Measurements from ENCODE around the gene ZBTB8OS.
A peak's percentile ranks its signal among the peaks of the same experiment; 100 is the strongest.
"Not testable (repeated sequence)": the region's sequence is repeated elsewhere in the genome, so short reads cannot be mapped to it uniquely, and the experiment has no call there.

Gene ZBTB8OS

GRCh38 chr1:32647308-32648134 is 2.8 kb downstream of the ZBTB8OS start:
- DNase-seq (ENCODE audit: low spot score), result no peak

GRCh38 chr1:32644426-32644825 is 5.9 kb downstream of the ZBTB8OS start:
- DNase-seq (ENCODE audit: low spot score), result no peak

- not testable (repeated sequence) for DNase-seq (ENCODE audit: low spot score)
Measured at GRCh38 chr1:32642292-32642827, 8.0 kb downstream of the ZBTB8OS start.

- DNase-seq (ENCODE audit: low spot score), result no peak
Measured at GRCh38 chr1:32639489-32640075, 10.8 kb downstream of the ZBTB8OS start.

- no peak for DNase-seq (ENCODE audit: low spot score)
Measured at GRCh38 chr1:32636914-32637645, 13.3 kb downstream of the ZBTB8OS start.

- no peak for DNase-seq (ENCODE audit: low spot score)
Measured at GRCh38 chr1:32635508-32636277, 14.7 kb downstream of the ZBTB8OS start.

GRCh38 chr1:32632829-32633228 is 17.5 kb downstream of the ZBTB8OS start:
- no peak for DNase-seq (ENCODE audit: low spot score)

- not testable (repeated sequence) for DNase-seq (ENCODE audit: low spot score)
Measured at GRCh38 chr1:32630173-32630572, 20.2 kb downstream of the ZBTB8OS start.

DNA sequence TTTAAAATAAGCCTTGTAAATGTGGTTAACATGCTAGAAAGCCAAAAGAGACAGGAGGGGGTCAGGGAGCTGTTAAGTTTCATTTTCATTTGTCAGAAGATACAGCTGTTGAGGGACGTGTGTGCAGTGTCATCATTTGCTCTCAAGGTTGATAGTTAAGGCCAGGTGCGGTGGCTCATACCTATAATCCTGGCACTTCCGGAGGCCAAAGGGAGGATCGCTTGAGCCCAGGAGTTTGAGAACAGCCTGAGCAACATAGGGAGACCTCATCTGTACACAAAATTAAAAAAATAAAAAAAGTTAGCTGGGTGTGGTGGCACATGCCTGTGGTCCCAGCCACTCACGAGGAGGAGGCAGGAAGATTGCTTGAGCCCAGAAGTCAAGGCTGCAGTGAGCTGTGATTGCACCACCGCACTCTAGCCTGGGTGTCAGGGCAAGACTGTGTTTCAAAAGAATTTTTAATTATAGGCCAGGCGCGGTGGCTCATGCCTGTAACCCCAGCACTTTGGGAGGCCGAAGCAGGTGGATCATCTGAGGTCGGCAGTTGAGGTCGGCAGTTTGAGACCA is 22.7 kb downstream of the ZBTB8OS start:
- no peak for DNase-seq (ENCODE audit: low spot score)

DNA sequence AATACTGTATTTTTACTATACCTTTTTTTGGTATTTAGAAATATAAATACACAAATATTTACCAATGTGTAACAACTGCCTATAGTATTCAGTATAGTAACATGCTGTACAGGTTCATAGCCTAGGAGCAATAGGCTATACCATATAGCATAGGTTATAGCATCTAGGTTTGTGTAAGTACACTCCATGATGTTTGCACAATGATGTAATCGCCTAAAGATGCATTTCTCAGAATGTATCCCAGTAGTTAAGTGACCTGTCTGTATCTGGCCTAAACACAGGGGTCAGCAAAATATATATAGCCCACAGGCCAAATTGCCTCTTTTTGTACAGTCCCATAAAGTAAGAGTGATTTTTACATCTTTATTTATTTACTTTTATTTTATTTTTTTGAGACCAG is 24.2 kb downstream of the ZBTB8OS start:
- no peak for DNase-seq (ENCODE audit: low spot score)

DNA sequence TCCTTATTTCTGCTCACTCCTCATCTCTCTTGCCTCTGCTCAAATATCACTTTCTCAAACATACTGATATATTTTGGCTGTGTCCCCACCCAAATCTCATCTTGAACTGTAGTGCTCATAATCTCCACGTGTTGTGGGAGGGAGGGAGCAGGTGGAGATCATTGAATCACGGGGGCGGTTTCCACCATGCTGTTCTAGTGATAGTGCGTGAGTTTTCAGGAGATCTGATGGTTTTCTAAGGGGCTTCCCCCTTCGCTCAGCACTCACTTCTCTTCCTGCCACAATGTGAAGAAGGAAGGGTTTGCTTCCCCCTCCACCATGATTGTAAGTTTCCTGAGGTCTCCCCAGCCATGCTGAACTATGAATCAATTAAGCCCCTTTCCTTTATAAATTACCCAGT is 26.6 kb downstream of the ZBTB8OS start:
- DNase-seq (ENCODE audit: low spot score), result no peak

- DNase-seq (ENCODE audit: low spot score), result no peak
Measured at GRCh38 chr1:32622806-32623681, 27.3 kb downstream of the ZBTB8OS start.

- DNase-seq (ENCODE audit: low spot score), result no peak
Measured at GRCh38 chr1:32622205-32622604, 28.1 kb downstream of the ZBTB8OS start.

GRCh38 chr1:32619701-32620485 is 30.5 kb downstream of the ZBTB8OS start:
- DNase-seq (ENCODE audit: low spot score), result no peak

GRCh38 chr1:32618673-32619221 is 31.6 kb downstream of the ZBTB8OS start:
- no peak for DNase-seq (ENCODE audit: low spot score)

- no peak for DNase-seq (ENCODE audit: low spot score)
Measured at GRCh38 chr1:32613472-32613871, 36.9 kb downstream of the ZBTB8OS start.

DNA sequence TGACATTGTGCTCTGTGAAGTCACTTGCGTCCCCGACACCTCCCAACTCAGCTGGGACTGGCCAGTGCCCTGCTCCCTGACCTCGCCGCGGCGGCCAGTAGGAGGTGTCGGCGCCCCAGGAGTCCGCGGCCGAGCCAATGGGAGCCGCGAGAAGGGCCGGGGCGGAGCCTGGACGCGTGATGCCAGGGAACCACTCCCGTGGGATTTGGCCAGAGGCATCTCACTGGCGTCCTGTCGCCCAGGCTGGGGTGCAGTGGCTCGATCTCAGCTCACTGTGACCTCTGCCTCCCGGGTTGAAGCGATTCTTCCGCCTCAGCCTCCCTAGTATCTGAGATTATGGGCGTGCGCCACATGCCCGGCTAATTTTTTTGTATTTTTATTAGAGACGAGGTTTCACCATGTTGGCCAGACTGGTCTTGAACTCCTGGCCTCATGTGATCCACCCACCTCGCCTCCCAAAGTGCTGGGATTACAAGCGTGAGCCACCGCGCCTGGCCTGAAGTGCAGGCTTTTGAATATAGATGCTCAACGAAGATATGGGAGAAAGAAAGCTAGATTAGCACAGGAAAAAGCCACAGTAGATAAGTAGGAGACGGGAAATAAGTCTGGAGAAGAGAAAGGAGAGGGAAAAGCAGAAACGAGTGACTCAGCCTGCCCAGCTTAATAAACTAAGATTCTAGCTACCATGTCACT is 38.0 kb downstream of the ZBTB8OS start:
- DNase-seq (ENCODE audit: low spot score), result peak; percentile 85

DNA sequence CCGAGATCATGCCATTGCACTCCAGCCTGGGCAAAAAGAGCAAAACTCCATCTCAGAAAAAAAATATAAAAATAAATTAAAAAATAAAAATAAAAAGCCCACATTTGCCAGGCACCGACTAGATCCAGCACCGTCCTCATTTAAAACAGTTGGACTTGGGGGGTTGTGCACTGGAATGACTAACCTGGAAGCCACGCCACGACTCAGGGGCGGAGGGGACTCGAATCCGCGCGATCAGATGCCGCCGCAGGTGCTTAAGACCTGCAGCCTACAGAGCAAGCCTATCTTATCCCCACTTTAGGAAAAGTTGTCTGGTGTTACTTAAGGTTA is 38.5 kb downstream of the ZBTB8OS start:
- no peak for DNase-seq (ENCODE audit: low spot score)

DNA sequence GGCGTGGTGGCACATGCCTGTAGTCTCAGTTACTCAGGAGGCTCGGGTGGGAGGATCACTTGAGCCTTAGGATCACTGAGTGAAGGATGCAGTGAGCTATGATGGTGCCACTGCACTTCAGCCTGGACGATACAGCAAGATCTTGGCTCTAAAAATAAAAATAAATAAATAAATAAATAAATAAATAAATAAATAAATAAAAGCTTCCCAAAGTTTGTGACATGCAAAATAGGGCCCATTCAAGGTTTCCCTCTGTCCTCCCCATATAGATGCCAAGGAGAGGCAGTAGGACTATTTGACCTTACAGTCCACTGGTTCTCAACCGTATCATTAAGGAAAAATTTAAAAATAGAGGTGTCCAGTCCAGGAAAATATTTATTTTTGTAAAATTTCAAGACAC is 41.2 kb downstream of the ZBTB8OS start:
- DNase-seq (ENCODE audit: low spot score), result no peak

All from D341Med (cell line).